H9 (cell line): ENCODE data around the gene RAI14. TPM values are rescaled to one million over a fixed set of nuclear protein-coding genes. Genes with fewer than 3 reads are reported as not detected.

Experiments
- DNase-seq: peaks from one replicate; pipeline ENCODE4 v3.0.0-alpha.2; 2017
- H2AFZ ChIP-seq: one replicate; pipeline ENCODE4 v1.6.1; 2013; ENCODE audit warnings: mild to moderate bottlenecking, low read length, control low read depth, moderate library complexity
- H2AK5ac ChIP-seq: 2 replicates; pipeline ENCODE4 v1.6.1; 2013; ENCODE audit warnings: low read length, control low read depth, mixed read lengths; ENCODE audit not compliant: insufficient read length
- H2BK120ac ChIP-seq: one replicate; pipeline ENCODE4 v1.6.1; 2013; ENCODE audit warnings: low read depth, mild to moderate bottlenecking, low read length, control low read depth, inconsistent platforms; ENCODE audit not compliant: poor library complexity, severe bottlenecking
- H2BK12ac ChIP-seq: 2 replicates; pipeline ENCODE4 v1.6.1; 2013; ENCODE audit warnings: low read length, control low read depth, mixed read lengths, low read depth; ENCODE audit not compliant: insufficient read length
- H2BK15ac ChIP-seq: 2 replicates; pipeline ENCODE4 v1.6.1; 2013; ENCODE audit warnings: low read depth, low read length, control low read depth
- H2BK20ac ChIP-seq: one replicate; pipeline ENCODE4 v1.6.1; 2013; ENCODE audit warnings: low read depth, mild to moderate bottlenecking, low read length, control low read depth, inconsistent platforms; ENCODE audit not compliant: poor library complexity, severe bottlenecking
- H2BK5ac ChIP-seq: 2 replicates; pipeline ENCODE4 v1.6.1; 2013; ENCODE audit warnings: low read length, control low read depth, mixed read lengths; ENCODE audit not compliant: insufficient read length
- H3K14ac ChIP-seq: 2 replicates; pipeline ENCODE4 v1.6.1; 2013; ENCODE audit warnings: low read length, control low read depth; ENCODE audit not compliant: insufficient read depth
- H3K18ac ChIP-seq: 2 replicates; pipeline ENCODE4 v1.6.1; 2013; ENCODE audit warnings: low read depth, mild to moderate bottlenecking, mixed read lengths, low read length, control low read depth; ENCODE audit not compliant: insufficient read length
- H3K23ac ChIP-seq: 2 replicates; pipeline ENCODE4 v1.6.1; 2013; ENCODE audit warnings: low read length, control low read depth, mixed read lengths, low read depth; ENCODE audit not compliant: insufficient read length
- H3K23me2 ChIP-seq: 2 replicates; pipeline ENCODE4 v1.6.1; 2013; ENCODE audit warnings: low read depth, mild to moderate bottlenecking, mixed read lengths, low read length, control low read depth; ENCODE audit not compliant: insufficient read length, poor library complexity, severe bottlenecking
- H3K27ac ChIP-seq: 2 replicates; pipeline ENCODE4 v1.5.1; 2013; ENCODE audit warnings: low read length, control low read depth, mixed read lengths, low read depth; ENCODE audit not compliant: insufficient read length
- H3K27me3 ChIP-seq: 2 replicates; pipeline ENCODE4 v1.6.1; 2013; ENCODE audit warnings: low read length, control low read depth, inconsistent platforms; ENCODE audit not compliant: insufficient read depth
- H3K4ac ChIP-seq: 2 replicates; pipeline ENCODE4 v1.6.1; 2013; ENCODE audit warnings: low read depth, mild to moderate bottlenecking, control low read depth, inconsistent platforms, low read length, moderate library complexity
- H3K4me1 ChIP-seq: 2 replicates; pipeline ENCODE4 v1.6.1; 2013; ENCODE audit warnings: low read length, control low read depth, inconsistent platforms; ENCODE audit not compliant: insufficient read depth
- H3K4me2 ChIP-seq: 2 replicates; pipeline ENCODE4 v1.6.1; 2013; ENCODE audit warnings: low read length, control low read depth, mixed read lengths; ENCODE audit not compliant: insufficient read length, insufficient read depth
- H3K56ac ChIP-seq: 2 replicates; pipeline ENCODE4 v1.6.1; 2013; ENCODE audit warnings: low read depth, mild to moderate bottlenecking, mixed read lengths, low read length, control low read depth; ENCODE audit not compliant: insufficient read length
- H3K79me1 ChIP-seq: 2 replicates; pipeline ENCODE4 v1.6.1; 2013; ENCODE audit warnings: low read depth, mild to moderate bottlenecking, moderate library complexity, low read length, control low read depth, inconsistent platforms; ENCODE audit not compliant: insufficient read depth, poor library complexity, severe bottlenecking
- H3K79me2 ChIP-seq: 2 replicates; pipeline ENCODE4 v1.6.1; 2013; ENCODE audit warnings: low read length, control low read depth, inconsistent platforms; ENCODE audit not compliant: insufficient read depth
- H3K9ac ChIP-seq: 2 replicates; pipeline ENCODE4 v1.6.1; 2013; ENCODE audit warnings: low read length, control low read depth, mixed read lengths; ENCODE audit not compliant: insufficient read length; ENCODE audit errors: extremely low read depth
- H3K9me3 ChIP-seq: one replicate; pipeline ENCODE4 v1.6.1; 2013; ENCODE audit warnings: low read depth, low read length, inconsistent platforms; ENCODE audit not compliant: control insufficient read depth
- H3T11ph ChIP-seq: one replicate; pipeline ENCODE4 v1.6.1; 2013; ENCODE audit warnings: mild to moderate bottlenecking, low read length, control low read depth, inconsistent platforms
- H4K20me1 ChIP-seq: one replicate; pipeline ENCODE4 v1.6.1; 2013; ENCODE audit not compliant: control insufficient read depth, insufficient read length, insufficient read depth
- H4K5ac ChIP-seq: 2 replicates; pipeline ENCODE4 v1.6.1; 2013; ENCODE audit warnings: low read depth, mild to moderate bottlenecking, mixed read lengths, low read length, control low read depth; ENCODE audit not compliant: insufficient read length
- H4K8ac ChIP-seq: replicated peaks from 2 replicates; pipeline ENCODE4 v1.6.1; 2013; ENCODE audit warnings: low read length, control low read depth, mixed read lengths, low read depth; ENCODE audit not compliant: insufficient read length
- H4K91ac ChIP-seq: 2 replicates; pipeline ENCODE4 v1.6.1; 2013; ENCODE audit warnings: low read depth, mild to moderate bottlenecking, moderate library complexity, mixed read lengths, low read length, control low read depth; ENCODE audit not compliant: insufficient read length
- H3K27ac Mint-ChIP-seq, 3 experiments: 2 replicates in 2 of 3; 3 replicates in 1 of 3; pipeline ENCODE4 v1.8.0; 2020 to 2021; ENCODE audit warnings: mixed read lengths in 3 of 3, mild to moderate bottlenecking in 1 of 3, moderate library complexity in 1 of 3
- H3K27me3 Mint-ChIP-seq: 2 replicates; pipeline ENCODE4 v1.8.0; 2021; ENCODE audit warnings: low read depth, mild to moderate bottlenecking, moderate library complexity, mixed read lengths
- H3K36me3 Mint-ChIP-seq, 3 experiments: 2 replicates in 2 of 3; 3 replicates in 1 of 3; pipeline ENCODE4 v1.8.0; 2020 to 2021; ENCODE audit warnings: low read depth in 3 of 3, mixed read lengths in 3 of 3; ENCODE audit not compliant: insufficient read depth in 1 of 3
- H3K4me1 Mint-ChIP-seq, 2 experiments: 2 replicates each; pipeline ENCODE4 v1.8.0; 2020; ENCODE audit warnings: mixed read lengths in 2 of 2
- H3K4me3 Mint-ChIP-seq, 2 experiments: 2 replicates in 1 of 2; 3 replicates in 1 of 2; pipeline ENCODE4 v1.8.0; 2020 to 2021; ENCODE audit warnings: mild to moderate bottlenecking in 2 of 2, mixed read lengths in 2 of 2, moderate library complexity in 1 of 2
- H3K9me3 Mint-ChIP-seq, 2 experiments: 2 replicates in 1 of 2; 3 replicates in 1 of 2; pipeline ENCODE4 v1.8.0; 2020; ENCODE audit warnings: mild to moderate bottlenecking in 2 of 2, mixed read lengths in 2 of 2, moderate library complexity in 1 of 2
- CTCF ChIP-seq: fragments of 200-600 bp; sonication (generic); conservative IDR thresholded peaks from 3 replicates; pipeline ENCODE4 v1.8.0; 2021; ENCODE audit warnings: antibody characterized with exemption, mild to moderate bottlenecking
- WGBS: extraction: QIAGEN DNeasy Blood & Tissue Kit; methylation state at CpG from one replicate; pipeline ENCODE4 v1.1.7; 2013; ENCODE audit warnings: missing lambda C conversion rate, low lambda C conversion rate, mixed read lengths; ENCODE audit not compliant: insufficient read length; ENCODE audit errors: extremely low coverage; 5-methylcytosine and 5-hydroxymethylcytosine counted together
- total RNA-seq: library from RNA; stranded (reverse); gene quantifications from 2 replicates; pipeline ENCODE4 v1.2.1, GENCODE V29; 2021

Gene RAI14
- total RNA-seq, 1 experiment from 2014 or later, result 127 TPM

- Histone ChIP-seq H2BK12ac (no peak overlapping the region), H2BK120ac (no peak overlapping the region), H2BK15ac (no peak overlapping the region), H4K20me1 (no peaks in the 10 kb centered on the region), H3K23ac (no peak overlapping the region), H3K4me1 (0 out of 2 replicates have a peak, but pooled peaks cover 3% of the 10 kb centered on the region), H3K9me3 (no peaks in the 10 kb centered on the region), H4K5ac (no peak overlapping the region), H2BK20ac (no peak overlapping the region), H3K79me1 (no peaks in the 10 kb centered on the region), H3K56ac (no peak overlapping the region), H2AK5ac (no peak overlapping the region), H3K23me2 (peaks cover 4% of the 10 kb centered on the region), H3K4ac (no peak overlapping the region), H2AFZ (no peak overlapping the region), H2BK5ac (no peak overlapping the region), H4K91ac (no peak overlapping the region), H3K18ac (no peak overlapping the region), H3K27ac (peak overlapping the region; percentile 42), H3T11ph (no peak overlapping the region), H3K14ac (no peak overlapping the region), H3K27me3 (no peaks in the 10 kb centered on the region), H4K8ac (no peak overlapping the region), H3K9ac (no peak overlapping the region), H3K4me2 (no peak overlapping the region), H3K79me2 (no peaks in the 10 kb centered on the region)
- peaks cover 4% of the 10 kb centered on the region in 2 experiments; a peak in 3 of 5 replicates for H3K9me3 Mint-ChIP-seq
- H3K4me1 Mint-ChIP-seq, result peaks cover 19 to 21% of the 10 kb centered on the region in 2 experiments
- H3K27me3 Mint-ChIP-seq, result no peaks in the 10 kb centered on the region
- DNase-seq, result peak; percentile 52
- TF ChIP-seq CTCF, result peak; percentile 41; the same call in 1 of the 3 replicates
- H3K36me3 Mint-ChIP-seq, result peaks cover 30 to 51% (median 45%) of the 10 kb centered on the region in 3 experiments
- H3K4me3 Mint-ChIP-seq, result no peak overlapping the region
- H3K27ac Mint-ChIP-seq, result peak overlapping the region in 2 of 3 experiments; percentile 54 to 69; a peak in 4 of 7 replicates
- no CpG with 5 or more reads among the region's 9 CpGs for WGBS
Measured at GRCh38 chr5:34833976-34834793, 178.1 kb downstream of the RAI14 start.
